ENCODE data around the gene CLEC7A.

CLEC7A gene

GRCh38 chr12:10113920-10114319 is 16.1 kb downstream of the CLEC7A start:
- H3F3A ChIP-seq (ENCODE audit: insufficient read depth) = no peaks in the 10 kb centered on the region
- no peaks in the 10 kb centered on the region for H3K79me2 ChIP-seq (ENCODE audit: insufficient read depth, low read length)
- no peaks in the 10 kb centered on the region for H4K20me1 ChIP-seq (ENCODE audit: low read depth, low read length)
- no peaks in the 10 kb centered on the region for H3K36me3 ChIP-seq (ENCODE audit: low read length)
- TF ChIP-seq EZH2phosphoT487 (conservative IDR thresholded peaks at IDR 0.05; ENCODE audit: low read length) = no peak
- no peak for TF ChIP-seq CTCF (IDR thresholded peaks at IDR 0.05; ENCODE audit: insufficient read depth, low read length, poor library complexity, severe bottlenecking)
- no peaks in the 10 kb centered on the region for H3K9me2 ChIP-seq (replicated peaks; ENCODE audit: insufficient read depth, low read length)
- H2AFZ ChIP-seq (ENCODE audit: low read depth, low read length, severe bottlenecking) = no peak overlapping the region
- no peaks in the 10 kb centered on the region for H3K27me3 ChIP-seq (ENCODE audit: low read length)
- H3K27ac ChIP-seq (ENCODE audit: low read depth, low read length) = no peak overlapping the region
- H3K9me3 ChIP-seq (ENCODE audit: insufficient read depth, low read length) = no peaks in the 10 kb centered on the region
- no peak overlapping the region for H3K9ac ChIP-seq (ENCODE audit: low read length)
- H3K4me2 ChIP-seq (ENCODE audit: low read depth, low read length, poor library complexity, severe bottlenecking) = no peak overlapping the region
- no peak overlapping the region for H3K4me3 ChIP-seq (ENCODE audit: insufficient read depth, low read length, poor library complexity, severe bottlenecking)

GRCh38 chr12:10113075-10113474 is 16.9 kb downstream of the CLEC7A start:
- no peak for TF ChIP-seq EZH2phosphoT487 (conservative IDR thresholded peaks at IDR 0.05; ENCODE audit: low read length)
- no peak for TF ChIP-seq CTCF (IDR thresholded peaks at IDR 0.05; ENCODE audit: insufficient read depth, low read length, poor library complexity, severe bottlenecking)
- H3K4me2 ChIP-seq (ENCODE audit: low read depth, low read length, poor library complexity, severe bottlenecking) = no peak overlapping the region
- H3F3A ChIP-seq (ENCODE audit: insufficient read depth) = no peaks in the 10 kb centered on the region

GRCh38 chr12:10111451-10111850 is 18.5 kb downstream of the CLEC7A start:
- no peak overlapping the region for H2AFZ ChIP-seq (ENCODE audit: low read depth, low read length, severe bottlenecking)
- H3K9ac ChIP-seq (ENCODE audit: low read length) = no peak overlapping the region
- H4K20me1 ChIP-seq (ENCODE audit: low read depth, low read length) = no peaks in the 10 kb centered on the region
- H3K4me2 ChIP-seq (ENCODE audit: low read depth, low read length, poor library complexity, severe bottlenecking) = no peak overlapping the region
- no peaks in the 10 kb centered on the region for H3K79me2 ChIP-seq (ENCODE audit: insufficient read depth, low read length)
- H3K27me3 ChIP-seq (ENCODE audit: low read length) = no peaks in the 10 kb centered on the region
- H3K4me3 ChIP-seq (ENCODE audit: insufficient read depth, low read length, poor library complexity, severe bottlenecking) = no peak overlapping the region
- no peak for TF ChIP-seq EZH2phosphoT487 (conservative IDR thresholded peaks at IDR 0.05; ENCODE audit: low read length)
- no peak for TF ChIP-seq CTCF (IDR thresholded peaks at IDR 0.05; ENCODE audit: insufficient read depth, low read length, poor library complexity, severe bottlenecking)
- no peak overlapping the region for H3K27ac ChIP-seq (ENCODE audit: low read depth, low read length)
- no peaks in the 10 kb centered on the region for H3K9me2 ChIP-seq (replicated peaks; ENCODE audit: insufficient read depth, low read length)
- H3F3A ChIP-seq (ENCODE audit: insufficient read depth) = no peaks in the 10 kb centered on the region
- H3K9me3 ChIP-seq (ENCODE audit: insufficient read depth, low read length) = no peaks in the 10 kb centered on the region
- no peaks in the 10 kb centered on the region for H3K36me3 ChIP-seq (ENCODE audit: low read length)

More at GRCh38 chr12:10113075-10113474, 16.9 kb downstream of the CLEC7A start:
- H3K4me3 ChIP-seq (ENCODE audit: insufficient read depth, low read length, poor library complexity, severe bottlenecking) = no peak overlapping the region
- H3K27me3 ChIP-seq (ENCODE audit: low read length) = no peaks in the 10 kb centered on the region
- H2AFZ ChIP-seq (ENCODE audit: low read depth, low read length, severe bottlenecking) = no peak overlapping the region
- no peaks in the 10 kb centered on the region for H3K79me2 ChIP-seq (ENCODE audit: insufficient read depth, low read length)
- H3K27ac ChIP-seq (ENCODE audit: low read depth, low read length) = no peak overlapping the region
- H3K9me3 ChIP-seq (ENCODE audit: insufficient read depth, low read length) = no peaks in the 10 kb centered on the region
- H3K36me3 ChIP-seq (ENCODE audit: low read length) = no peaks in the 10 kb centered on the region
- no peaks in the 10 kb centered on the region for H4K20me1 ChIP-seq (ENCODE audit: low read depth, low read length)
- H3K9ac ChIP-seq (ENCODE audit: low read length) = no peak overlapping the region
- no peaks in the 10 kb centered on the region for H3K9me2 ChIP-seq (replicated peaks; ENCODE audit: insufficient read depth, low read length)

Measured in SU-DHL-6 (cell line).